T-helper 2 cell (primary cell): ENCODE data around the gene CNPY1.
A peak's percentile ranks its signal among the peaks of the same experiment; 100 is the strongest.

ENCODE experiments used
- DNase-seq, 5 experiments: peaks; one replicate each; pipeline versions ENCODE4 v3.0.0 to v3.0.0-alpha.2; 2012 to 2022

CNPY1 gene

DNA sequence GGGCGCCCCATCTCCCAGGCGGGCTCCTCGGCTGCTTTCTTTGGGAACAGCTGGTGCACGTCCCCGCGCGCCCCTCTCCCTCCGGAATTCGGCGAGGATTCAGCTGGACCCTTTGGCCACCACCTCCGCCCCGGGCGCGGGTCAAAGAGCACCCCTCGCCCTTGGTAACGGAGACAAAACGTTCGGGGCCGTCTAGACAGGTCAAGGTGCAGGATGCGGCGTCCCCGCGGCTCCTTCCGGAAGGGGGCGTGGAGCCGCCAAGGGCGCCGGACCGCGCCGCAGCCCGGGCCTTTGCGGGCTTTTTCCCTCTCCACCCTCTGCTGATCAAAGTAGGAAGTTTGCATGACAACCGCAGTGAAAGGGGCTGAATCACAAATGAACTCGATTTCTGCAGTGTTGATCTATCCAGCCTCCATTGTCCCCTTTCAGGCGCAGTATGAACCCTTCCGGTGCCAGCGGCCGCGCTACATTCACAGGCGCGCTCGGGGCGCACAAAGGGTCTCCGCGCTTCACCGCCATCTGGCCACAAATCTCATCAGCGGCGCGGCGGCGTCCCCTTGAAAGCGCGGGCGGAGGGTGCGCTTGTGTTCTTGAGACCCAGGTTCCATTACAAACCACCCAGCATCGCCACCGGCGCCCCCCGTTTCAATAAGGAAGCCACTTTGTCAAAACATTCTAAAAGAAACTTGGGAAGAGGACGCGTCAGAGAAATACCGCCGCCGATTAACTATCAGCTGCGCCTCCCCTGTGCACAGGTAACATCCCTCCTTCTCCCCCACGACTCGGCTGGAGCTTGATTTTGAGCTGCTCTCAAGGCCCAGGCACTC, 36.4 kb downstream of the CNPY1 start:
- DNase-seq = peak in 1 of 5 experiments; percentile 20

DNA sequence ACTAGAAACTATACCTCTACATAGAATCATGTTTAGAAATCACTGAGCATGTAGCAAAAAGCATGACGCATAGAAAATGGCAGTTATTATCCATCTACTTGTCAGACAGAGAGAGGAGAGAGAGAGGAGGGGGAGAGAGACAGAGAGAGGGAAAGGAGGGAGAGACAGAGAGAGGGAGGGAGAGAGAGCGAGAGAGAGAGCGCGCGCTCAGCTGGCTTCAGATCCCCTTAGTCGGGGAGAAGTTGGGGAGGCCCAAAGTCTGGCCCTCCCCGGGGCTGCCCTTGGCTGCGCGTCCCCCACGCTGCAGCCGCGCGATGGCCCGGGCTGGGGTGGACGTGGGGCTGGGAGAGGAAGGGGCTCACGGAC, 37.0 kb downstream of the CNPY1 start:
- no peak for DNase-seq

DNA sequence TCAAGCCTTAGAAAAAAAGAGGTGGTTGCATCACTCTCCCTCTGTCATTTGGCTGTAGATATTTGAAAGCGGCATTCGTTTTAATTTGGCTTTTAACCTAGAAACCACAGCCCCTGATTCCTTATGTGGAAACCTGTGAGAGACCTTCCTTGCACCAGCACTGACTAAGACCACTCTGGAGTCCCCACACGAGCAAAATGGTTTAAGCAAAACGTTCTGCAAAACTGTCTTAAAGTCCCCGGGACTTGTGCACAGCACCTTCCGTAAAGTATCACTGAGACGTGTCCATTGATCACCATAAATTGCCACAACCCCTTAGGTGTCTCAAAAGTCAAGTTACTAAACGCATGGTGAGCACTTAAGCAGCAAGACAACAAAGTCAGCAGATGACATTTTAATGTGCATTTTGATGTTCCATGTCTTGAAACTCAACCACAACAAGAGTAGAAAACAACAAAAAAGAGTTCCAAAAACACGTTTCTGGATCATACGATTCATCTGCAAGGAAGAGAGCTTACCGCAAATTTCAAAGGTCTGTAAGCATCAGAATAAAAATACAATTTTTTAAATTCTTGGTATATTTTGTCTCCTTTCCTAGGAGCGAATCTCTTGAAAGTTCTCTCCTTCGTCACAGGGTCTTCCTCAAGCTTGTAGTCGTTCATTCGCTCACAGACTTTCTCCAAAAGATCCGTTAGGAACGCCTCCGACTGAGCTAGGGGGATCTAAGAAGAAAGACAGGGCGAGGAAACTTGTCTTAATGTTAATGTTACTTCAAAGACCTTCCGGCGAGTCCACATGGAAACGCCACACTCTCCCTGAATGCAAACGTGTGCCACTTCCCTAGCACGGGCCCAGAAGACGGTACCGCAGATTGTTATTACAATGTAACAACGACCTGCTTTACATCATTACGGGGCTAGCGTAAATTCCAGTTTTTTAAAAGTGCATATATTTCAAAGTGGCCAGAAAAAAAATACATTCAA, 37.7 kb downstream of the CNPY1 start:
- DNase-seq = no peak

DNA sequence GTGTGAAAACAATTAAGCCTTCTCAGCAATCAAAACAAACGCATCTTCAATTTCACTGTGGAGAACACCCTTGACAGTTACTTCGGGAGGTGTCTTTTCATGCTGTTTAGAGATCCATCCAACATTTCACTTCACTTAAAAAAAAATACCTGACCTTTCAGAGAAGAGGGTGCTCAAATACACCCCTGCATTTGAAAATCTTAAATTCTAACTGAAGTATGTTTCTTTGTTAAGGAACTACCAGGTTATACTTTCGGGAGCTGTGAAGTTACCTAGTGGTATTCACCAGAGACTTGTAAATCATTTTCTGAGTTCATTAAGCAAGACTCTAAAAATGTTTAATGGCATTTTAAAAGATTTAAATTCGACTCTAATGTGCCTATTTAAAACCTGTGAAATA, 38.8 kb downstream of the CNPY1 start:
- no peak for DNase-seq

DNA sequence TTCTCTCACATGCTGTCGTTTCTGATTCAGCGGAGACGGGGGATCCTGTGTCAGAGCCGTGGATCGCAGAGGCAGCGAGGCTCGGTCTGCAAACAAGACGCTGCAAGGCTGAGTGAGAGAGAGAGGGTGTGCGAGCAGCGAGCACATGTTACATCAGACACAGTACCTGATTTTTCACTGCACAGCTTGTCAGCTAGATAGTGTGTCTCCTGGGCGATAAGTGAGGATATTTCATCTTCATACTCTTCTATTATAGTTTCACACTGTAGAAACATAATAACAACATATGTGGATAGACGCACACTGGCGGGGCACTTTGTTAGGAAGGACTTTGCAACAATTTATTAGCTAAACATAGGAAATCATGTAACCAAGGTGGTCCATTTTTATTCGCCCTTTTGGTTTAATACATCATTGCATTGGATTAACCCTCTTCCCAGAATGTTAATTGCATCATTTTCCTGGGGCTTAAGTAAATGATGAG, 39.5 kb downstream of the CNPY1 start:
- DNase-seq = peak in 1 of 5 experiments; percentile 53

DNA sequence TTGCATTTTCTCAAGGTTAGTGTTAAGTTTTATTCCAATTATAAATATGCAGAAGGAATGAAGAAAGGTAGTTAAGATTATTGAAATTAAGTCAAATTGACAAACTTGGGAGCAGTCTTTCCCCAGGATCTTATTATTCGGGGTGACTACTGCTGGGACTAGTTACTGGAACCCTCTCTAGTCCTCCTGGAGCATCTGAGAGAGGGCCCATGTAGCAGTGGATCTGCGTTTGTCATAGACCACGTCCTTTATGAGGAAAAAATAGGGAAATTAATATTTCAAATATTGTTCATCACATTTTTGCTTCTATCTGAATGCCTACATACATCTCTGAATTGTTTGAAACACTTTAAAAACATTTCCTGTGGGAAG, 41.0 kb downstream of the CNPY1 start:
- no peak for DNase-seq

DNA sequence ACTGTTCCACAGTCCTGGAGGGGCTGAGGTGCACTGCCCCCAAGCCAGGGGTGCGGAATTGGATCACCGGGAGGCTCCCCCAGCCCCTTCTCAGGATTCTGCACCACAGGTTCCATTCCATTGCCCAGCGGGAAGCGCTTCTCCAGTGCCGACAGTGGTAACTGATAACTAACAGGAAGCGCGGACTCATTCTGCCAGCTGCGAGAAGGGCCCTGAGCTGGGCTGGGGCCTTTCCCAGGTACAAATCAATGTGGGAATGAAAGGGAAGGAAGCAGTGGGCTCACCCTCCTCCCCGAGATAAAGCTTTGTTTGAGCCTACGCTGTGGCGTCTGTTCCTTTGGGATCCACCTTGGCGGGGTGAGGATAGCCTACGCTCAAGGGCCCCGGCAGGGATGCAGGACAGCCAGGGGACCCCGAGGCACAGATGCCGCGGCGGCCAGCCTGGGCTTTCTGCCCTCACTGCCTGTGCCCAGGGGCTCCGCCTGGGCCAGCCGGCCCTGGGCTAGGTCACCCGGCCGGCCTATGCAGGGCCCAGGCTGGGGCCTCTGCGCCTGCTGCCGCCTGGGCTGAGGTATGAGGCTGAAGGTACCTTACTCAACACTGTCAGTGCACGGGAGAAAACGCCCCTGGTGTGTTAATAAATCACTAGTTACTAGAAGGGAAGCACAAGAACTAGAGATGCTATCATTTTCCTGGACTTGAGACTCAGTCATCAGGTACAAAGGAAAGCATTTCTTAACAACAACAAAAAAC, 49.0 kb downstream of the CNPY1 start:
- DNase-seq = no peak

DNA sequence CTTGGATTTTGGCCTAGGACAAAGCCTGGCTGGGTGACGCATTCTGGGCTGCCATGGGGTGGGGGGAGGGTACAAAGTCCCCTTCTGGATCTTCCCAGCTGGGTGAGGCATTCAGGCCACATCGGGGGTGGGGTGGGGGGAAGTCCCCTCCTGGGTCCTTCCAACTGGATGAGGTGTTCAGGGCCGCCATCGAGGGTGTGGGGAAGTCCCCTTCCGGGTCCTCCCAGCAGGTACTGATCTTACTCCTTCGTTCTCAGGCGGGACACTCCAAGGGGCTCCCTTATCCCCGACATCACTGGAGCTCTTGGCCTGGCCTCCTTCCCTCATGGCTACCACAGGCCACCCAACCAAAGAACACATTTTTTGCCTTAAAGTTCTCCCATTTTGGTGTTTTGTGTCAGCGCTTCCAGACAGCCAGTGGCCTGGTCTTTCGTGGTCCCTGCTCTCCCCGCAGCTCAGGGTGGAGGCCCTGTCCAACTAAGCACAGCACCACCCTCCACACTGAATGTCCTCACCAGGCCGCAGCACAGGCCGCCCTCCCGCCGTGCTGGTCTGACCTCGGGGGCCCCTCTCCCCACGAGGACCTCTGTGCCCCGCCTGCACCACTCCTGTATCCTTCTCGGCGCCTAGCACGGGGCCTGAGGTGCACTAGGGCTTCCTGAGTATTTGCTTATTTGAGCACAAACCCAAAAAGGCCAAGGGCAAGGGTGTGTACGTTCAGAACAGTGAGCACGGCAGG, 49.9 kb downstream of the CNPY1 start:
- DNase-seq = no peak

DNA sequence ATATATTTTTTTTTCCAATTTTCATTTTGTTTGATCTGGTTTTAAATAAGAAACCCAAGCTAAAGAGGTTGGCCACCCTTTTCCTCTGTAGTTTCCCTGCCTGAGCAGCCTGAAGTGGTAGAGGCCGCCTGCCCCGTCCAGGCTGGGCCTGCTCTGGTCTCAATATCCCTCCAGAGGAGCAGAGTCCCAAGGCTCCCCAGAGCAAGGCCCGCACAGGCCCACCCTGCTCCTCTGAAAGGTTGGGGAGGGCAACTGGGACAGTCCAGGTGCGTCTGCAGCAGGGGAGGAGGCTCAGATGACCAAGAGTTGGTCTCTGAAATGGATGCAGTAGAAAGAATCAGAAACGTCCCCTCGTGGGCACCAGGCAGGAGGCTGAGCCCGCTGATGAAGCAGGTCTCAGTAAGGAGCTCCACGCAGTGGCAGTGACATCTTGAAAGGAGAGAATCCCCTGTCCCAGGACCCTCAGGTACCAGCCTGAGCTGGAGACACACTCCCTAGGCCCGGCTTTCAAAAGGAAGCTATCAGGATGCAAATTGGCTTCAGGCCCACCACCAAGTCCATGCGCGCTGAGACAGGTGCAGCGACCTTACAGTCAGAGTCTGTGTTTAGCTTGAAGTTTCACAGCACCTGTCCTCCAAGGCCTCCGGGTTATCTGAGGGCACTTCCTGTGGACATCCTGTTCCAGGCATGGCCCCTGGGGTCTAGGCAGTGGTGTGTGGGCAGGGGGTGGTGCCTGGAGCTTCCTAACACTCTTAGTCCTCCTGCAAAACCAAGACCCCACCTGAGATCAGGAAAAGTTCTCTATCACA, 50.7 kb downstream of the CNPY1 start:
- DNase-seq = no peak

DNA sequence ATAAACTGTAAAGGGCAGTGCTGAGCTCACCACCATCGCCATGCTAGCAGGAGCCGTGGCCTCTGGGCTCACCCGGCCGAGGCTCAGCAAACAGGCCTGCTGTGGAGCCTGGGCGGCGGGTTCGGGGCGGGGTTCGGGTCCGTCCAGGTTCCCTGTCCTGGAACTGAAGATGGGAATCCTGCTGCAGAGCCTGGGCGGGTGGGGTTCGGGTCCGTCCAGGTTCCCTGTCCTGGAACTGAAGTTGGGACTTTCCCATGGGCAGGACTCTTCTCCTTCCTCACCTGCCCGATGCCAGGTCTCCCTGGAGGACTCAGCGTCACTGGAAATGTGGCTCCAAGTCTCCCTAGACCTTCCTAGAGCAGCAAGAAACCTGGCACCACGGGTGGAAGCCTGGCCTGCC, 51.8 kb downstream of the CNPY1 start:
- no peak for DNase-seq

DNA sequence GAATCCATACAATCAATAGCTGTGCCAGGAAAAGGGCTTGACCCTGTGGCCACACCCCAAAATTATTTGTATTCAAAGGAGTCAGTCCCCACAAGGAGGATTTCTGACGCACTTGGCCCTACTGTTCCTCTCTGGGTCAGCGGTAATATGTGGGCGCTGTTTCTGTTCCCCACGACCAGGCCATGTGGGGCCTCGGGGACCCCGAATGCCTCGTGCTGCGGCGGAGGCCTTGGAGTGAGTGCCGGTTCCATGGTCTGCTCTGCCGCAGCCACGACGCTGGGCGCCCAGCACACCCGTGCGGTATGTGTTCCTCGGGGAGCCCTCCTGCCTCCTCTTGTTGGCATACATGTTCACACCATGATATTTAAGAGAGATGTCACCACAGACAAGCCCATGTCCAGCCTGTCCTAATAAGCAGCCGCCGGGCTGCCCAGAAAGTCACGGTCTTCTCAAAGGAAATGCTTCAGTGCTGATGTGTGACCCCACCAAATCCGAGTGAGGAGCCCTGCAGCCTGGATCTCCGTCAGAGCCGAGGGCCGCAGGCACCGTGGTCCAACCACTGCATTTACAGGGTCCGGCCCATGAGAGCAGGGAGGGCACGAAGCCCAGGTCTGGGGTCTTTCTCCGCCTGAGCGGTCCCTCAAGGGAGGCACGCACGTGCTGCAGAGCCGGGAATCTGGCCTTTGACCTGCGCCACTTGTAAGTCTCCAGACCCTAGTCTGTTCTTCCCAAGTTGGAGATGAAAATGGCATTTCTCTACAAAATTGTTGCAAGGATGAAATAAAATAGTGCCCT, 52.4 kb downstream of the CNPY1 start:
- DNase-seq = no peak

DNA sequence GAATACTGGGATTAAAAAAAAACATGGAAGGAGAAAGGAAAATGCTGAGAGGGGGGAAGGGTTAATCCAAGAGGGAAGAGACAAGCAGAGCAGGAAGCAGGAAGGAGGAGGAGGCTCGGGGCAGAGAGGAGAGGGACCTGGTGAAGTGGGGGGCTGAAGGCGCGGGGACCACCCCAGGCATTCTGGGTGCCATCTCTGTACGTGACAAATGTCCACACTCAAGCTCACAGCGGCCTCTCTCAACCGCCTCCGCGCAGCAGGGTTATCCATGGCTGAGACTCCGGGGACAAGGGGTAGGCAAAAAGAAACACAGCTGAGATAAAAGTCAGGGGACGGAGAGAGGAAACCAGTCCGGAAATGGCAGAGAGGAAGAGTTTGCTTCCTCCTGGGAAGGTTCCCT, 54.5 kb downstream of the CNPY1 start:
- no peak for DNase-seq

DNA sequence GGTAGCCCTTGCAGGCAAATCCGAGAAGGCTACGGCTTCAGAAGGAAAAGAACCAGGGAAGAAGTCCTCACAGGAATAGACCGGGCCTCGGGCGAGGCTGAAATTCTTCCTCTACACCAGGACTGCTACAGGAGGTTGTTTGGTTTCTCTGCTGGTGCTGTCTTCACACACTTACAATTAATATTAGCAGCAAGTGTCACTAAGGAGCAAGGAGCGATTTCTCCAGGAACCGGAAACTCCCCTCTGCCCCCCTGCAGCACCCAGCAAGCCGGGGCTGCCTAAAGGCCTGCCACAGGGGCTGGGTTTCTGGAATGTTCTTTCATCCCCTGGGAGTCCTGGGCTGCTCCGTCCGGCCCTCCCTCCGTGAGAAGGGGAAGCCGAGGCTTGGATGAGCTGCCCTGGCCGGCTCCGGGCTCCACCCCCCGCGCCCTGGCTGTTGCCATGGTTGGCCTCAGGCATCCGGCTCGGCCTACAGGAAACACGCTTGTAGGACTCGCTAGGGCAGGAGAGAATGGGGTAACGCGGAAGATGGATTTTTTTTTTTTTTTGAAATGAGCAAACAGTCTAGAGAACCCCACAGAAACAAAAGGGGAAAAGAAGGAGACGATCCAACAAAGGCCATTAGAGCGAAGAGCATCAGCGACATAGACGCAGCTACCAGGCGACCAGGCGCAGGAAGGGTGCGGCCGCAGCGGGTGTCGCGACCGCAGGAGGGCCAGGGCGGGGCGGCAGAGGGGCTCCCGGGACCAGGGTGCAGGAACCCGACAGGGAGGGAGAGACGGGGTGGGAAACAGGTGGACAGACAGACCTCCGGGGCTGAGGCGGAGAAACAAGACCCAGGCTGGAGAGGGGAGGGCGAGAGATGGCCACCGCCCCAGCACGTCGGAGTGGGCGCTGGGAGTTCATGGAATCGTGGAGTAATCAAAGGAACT, 55.4 kb downstream of the CNPY1 start:
- peak in 2 of 5 experiments; percentile 19 to 35 for DNase-seq

DNA sequence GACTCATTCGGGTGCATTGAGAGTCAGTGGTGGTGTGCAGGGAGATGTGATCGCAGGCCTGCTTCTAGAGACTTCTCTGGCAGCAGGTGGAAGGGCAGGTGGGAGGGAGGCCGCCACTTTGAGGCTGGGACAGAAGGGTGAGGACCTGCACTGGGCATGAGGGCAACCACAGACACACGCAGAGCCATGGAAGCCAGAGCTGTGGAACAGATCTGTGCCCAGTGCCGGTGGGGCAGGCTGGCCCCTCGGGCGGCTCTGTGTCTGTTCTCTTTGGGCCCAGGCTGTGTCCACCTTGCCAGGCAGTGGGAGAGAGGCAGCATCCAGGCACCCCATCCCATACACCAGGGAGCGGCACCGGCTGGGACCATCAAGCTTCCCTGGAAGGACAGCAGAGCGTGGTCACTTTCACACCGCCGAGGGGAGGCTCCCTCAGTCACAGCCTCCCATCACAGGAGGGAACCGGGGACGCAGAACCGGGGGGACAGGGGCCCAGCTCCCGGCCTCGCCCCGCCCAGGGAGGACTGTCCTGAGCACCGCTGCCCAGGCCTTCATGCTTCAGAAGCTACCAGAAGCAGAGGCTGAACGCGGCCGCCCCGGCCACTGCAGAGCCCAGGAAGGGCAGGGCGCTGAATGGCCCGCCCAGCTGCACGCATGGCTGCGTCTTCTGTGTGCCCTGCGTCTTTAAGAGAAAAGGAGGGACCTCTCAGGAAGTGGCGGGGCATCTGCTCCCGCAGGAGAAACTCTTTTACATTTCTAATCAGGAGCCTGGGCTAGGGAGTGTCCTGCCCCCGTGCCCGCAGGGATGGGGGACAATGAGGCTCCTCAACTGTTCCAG, 56.3 kb downstream of the CNPY1 start:
- no peak for DNase-seq

DNA sequence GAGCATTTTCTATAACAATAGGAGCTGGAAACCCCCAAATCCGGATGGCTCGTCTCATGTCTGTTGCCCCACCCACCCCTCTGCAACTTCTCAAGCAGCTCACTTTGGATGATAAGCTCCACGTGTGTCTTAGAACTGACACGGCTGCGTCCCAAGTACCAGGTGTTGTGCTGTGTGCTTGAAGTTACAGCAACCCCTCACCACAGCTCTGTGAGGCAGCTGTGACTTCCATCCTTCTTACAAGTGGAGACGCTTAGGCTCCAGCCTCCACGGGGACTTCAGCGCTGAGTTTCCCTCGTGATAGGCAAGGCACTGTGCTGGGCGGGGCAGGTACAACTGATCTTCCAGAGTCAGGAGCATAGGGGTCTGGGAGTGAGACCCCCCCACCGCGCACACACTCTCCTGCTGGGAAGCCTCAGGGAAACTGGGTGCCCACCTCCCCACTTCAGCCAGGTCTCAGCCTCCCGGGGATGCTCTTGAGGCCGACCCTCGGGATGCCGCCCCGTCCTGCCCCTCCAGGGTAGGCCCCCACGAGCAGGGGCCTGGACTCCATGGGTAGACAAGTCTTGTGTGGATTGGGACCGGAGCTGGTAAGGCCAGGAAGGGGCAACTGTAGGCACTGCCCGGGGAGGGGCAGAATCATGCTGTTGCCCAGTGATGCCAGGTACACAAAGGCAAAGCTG, 57.1 kb downstream of the CNPY1 start:
- DNase-seq = no peak

DNA sequence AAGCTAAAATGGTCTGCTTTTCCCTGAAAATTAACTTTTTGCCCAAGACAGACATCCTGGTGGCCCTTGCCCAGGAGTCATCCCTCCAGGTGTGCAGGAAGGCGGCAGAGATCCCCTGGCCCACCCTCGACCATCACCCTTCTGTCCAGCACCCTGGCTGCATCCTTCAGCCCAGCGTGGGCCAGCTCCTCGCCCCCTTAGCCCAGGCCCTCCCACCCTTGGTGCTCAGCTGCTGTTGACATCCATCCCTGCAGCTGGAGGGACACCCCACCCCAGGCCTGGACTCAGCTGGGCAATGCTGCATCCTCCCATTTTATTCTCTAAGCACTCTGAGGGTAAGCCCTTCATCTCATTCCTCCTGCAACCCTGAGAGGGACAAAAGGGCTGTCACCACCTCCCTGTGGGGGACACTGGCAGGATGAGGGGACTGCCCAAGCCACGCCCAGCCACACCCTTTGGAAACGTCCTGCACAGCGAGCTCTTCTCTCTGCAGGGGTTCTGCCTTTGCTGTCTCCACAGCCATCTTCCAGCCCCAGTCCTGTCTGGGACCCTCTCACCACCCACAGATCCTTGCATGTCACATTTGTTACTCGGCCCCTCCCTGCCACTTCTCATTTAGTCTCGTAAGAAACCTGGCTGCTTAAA, 57.8 kb downstream of the CNPY1 start:
- DNase-seq = no peak
